Skin of body (tissue), 2 donors: ENCODE data around the gene CCT8. TPM values are rescaled to one million over a fixed set of nuclear protein-coding genes. Genes with fewer than 3 reads are reported as not detected.

Experiments
- DNase-seq: peaks from one replicate; lab custom pipeline; 2025; lab: John Stamatoyannopoulos, UW
- total RNA-seq: library from RNA; depleted of rRNA; stranded (reverse); fragments of >200 nt; gene quantifications from one replicate; pipeline ENCODE4 v1.2.3, GENCODE V29; 2014

CCT8 gene
- total RNA-seq, result 114 TPM

- peak; percentile 99 for DNase-seq
Measured at GRCh38 chr21:29073222-29074006, at the start of gene CCT8. TSS of gene CCT8 (minus strand) at chr21:29073648. CDS start at chr21:29073590, 58 bp downstream.

GRCh38 chr21:29121759-29122158, 48.3 kb upstream of the CCT8 start:
- DNase-seq, result no peak

- no peak for DNase-seq
Measured at GRCh38 chr21:29117372-29117955, 44.0 kb upstream of the CCT8 start.

DNA sequence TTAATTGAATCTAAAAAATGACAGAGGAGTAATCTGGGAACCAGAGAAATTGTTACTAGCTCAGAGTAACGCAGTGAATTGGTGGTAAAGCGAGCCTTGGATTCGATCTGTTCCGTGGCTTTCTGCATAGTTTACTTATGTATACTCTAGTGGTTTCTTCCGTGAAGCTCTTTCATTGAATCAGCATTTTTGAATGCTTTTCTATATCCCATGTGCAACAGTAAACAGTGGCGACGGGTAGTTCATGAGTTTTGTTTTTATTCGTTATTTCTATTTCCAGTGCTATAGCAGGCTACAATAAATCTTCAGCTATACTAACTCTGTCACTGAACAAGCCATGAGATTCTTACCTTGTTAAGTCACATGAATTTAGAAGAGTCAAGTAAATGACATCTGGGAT, 42.5 kb upstream of the CCT8 start:
- no peak for DNase-seq

- no peak for DNase-seq
Measured at GRCh38 chr21:29114765-29115500, 41.5 kb upstream of the CCT8 start.

- DNase-seq, result no peak
Measured at GRCh38 chr21:29105218-29105617, 31.8 kb upstream of the CCT8 start.

DNA sequence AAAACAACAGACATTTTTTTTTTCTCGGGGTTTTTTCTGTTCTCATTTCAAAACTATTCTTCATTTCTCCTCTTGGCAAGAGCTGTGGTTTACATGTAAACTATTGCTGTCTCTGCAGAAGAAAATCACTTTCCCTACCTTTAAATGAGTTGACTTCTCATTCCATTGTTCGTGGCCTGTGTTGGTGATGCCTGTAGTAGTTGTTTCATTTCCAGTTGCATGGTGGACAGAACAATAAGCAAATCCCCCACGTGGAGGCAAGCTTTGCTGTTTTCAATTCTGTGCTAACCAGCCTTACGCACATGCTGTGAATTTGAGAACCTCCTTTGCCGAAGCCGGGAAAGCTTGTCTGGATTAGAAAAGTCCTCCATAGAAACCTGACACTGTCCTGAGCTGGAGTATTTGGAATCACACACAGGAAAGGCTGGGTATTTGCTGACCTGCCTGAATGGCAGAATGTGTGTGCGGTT, 30.8 kb upstream of the CCT8 start:
- no peak for DNase-seq

- no peak for DNase-seq
Measured at GRCh38 chr21:29102791-29103257, 29.4 kb upstream of the CCT8 start.

GRCh38 chr21:29098156-29098555, 24.7 kb upstream of the CCT8 start:
- DNase-seq, result no peak

DNA sequence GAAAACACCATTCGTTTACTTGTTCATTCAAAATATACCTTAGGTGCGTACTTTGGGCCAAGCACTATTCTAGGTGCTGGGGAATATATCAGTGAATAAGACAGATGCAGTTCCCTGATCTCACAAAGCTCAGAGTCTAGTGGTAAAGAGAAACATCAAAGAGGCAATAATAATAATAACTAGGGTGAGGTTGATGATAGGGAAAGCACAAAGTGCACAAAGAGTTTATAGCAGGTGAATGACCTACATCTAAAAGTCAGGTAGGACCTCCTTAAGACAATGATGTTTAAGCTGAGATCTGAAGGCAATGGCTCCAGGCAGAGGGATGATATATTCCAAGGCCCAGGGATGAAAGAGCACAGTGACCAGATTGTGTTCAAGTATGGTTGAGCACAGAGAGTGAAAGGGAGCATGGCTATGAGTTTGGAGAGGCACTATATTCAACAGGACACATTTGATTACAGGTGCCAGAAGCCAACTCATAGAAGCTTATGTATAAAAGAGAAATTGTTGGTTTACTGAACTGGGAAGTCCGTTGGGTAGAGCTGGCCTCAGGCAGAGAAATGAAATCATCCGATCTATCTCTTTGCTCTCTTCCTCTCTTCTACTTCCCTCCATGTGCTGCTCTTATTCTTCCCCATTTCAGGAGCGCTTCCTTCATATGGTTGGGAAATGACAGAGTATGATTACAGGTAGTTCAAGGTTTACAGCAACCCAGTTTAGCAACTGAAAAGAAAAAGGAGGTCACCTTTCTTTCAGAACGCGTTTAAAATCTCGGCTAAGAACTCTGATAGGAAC, 23.0 kb upstream of the CCT8 start:
- DNase-seq, result no peak

GRCh38 chr21:29092102-29092959, 18.9 kb upstream of the CCT8 start:
- no peak for DNase-seq

DNA sequence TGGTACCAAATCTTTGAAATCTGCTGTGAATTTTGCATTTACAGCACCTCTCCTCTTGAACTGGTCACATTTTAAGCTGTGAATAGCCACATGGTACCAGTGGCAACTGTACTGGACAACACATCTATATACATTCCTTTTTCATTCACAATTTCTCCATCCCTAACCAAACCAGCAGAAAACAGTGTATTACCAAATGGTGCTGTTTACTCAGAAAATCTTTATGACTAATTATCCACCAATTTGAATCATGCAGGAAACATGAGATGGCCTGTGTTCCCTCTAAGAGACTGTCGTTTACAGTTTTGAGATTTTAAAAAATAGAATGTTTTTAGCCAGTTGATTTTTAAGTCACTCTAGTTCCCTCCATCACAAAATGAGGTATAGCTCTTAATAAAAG, 17.6 kb upstream of the CCT8 start:
- DNase-seq, result no peak

DNA sequence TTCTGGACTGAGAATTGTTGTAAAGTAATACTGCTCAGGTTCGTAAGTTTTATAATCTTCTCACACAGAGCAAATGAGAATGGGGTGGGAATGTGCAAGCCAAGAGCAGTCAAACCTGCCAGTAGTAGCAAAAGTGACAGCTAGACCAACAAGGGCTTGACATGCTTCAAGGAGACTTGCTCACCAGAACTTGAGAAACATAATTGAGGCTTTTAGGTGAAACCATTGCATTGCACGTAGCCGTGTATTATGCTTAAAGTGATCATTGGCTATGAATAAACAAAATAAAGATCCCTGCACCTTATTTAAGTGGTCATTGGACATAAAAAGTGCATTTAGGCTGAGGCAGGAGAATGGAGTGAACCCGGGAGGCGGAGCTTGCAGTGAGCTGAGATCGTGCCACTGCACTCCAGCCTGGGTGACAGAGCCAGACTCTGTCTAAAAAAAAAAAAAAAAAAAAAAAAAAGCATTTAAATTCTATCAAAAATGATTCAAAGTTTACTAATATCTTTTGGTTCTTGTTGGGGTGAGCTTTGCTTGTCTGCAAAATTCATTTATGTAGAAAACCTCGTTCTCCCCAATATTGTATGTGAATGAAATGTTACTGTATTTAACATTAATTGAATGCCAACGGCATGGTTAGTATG, 11.8 kb upstream of the CCT8 start:
- DNase-seq, result no peak

- DNase-seq, result no peak
Measured at GRCh38 chr21:29084372-29084771, 10.9 kb upstream of the CCT8 start.

DNA sequence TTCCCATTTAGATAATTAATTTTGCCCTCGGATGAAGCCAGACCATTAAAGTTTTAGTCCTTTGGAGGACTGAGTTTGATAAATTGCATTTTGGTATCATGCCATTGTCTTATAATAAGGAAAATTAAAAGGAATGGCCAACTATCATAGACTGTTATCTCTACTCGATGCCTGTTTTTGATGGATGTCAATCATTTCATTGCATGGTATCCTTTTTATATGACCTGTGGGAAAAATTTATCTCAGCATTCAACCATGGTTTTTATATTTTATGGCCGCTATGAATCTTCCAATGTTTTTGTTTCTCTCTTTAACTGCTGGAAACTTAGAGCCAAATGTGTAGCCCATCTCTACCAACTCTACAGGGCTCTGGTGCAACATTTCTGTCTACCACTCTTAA, 9.9 kb upstream of the CCT8 start:
- DNase-seq, result no peak

DNA sequence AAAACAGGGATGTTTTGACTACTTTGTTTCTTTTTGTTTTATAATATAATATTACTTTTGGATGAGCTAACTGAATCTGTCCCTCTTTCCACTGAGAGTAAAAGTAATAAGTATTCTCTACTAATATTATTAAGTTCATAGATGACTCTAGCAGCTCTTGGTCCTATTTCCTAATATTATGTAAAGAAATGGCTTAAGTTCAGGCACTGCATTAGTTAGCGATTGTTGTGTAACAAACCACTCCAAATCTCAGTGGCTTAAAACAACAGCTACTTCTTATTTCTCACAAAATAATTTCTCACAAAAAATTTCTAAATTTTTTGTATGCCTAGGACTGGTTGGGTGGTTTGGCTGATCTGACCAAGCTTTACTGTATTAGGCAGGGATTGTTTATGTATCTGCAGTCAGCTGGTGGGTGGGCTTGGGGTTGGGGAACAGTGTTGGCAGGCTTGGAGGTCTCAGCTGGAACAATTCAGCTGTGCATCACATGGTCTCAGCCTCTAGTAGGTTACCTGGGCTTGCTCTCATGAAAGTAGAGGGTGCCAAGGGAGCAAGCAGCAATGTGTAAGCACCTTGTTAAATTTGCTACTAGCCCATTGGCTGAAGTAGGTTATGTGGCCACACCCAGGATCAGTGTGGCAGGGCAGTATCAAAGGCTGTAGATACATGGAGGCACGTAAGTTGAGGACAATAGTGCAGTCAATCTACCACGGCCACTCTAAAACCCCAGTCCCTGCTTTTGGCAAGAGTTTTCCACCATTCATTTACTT, 8.8 kb upstream of the CCT8 start:
- DNase-seq, result no peak

DNA sequence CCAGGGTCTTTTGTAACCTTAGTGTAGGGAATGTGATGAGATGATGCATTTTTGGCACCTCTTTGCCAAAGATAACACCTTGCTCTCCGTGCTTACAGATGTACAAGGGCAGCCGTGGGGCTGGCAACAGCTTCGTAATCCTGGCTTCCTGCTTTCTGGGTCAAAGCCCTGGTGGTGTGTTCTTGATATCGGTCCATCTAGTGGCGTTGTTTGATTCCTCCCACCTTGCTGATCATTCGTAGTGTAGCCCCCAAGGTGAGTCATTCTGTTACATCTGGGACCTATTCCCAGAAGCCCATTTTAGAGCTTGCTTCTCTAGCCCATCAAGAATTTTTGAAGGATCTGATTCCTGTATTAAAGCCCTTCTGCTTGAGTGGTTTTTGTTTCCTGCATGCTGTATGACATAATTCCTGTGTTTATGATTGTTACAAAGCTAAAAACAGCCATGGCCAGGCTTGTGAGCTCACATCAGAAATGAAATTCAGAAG, 7.0 kb upstream of the CCT8 start:
- no peak for DNase-seq

DNA sequence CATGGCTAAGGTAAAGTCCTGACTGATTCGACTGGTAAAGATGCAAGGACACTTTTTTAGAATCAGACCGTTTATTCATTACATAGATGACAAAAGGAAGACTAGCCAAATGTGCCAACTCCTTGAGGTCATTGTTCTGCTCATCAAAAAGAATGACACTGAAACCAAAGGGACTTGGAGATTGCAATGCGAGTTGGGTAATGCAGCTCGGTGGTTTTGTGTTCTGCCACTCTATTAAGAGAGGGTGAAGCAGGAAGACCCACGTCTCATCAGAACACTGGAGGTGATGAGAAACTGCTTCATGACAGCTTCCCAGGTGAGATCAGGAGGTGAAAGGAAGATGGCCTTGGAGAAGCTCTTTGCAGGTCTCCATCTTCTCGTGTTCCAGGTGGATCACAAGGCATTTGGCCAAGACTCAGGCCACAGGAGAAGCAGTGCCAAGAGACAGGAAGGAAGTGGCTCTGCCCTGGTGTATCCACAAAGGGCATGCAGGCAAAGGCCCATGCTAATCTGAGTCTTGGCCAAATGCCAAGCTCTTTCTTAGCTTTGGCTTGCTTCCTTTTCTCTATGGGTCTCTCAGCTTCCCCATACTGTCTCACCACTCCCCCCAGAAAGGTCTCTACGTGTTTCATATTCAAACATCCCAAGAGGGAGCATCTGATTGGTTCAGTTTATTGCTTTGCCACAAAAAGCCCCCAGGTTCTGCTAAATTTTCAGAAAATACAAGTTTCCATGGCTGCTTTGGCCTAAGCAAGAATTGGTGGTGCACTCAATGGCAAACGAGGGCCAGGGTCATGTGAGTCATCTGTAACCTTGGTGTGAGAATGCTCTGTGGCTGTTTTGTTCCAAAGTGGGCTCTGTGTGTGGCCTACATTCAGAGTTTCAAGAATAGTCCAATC, 5.7 kb upstream of the CCT8 start:
- no peak for DNase-seq
